Measurements from ENCODE around the gene AKR7A3. TPM values are rescaled to one million over a fixed set of nuclear protein-coding genes. Genes with fewer than 3 reads are reported as not detected.

AKR7A3 gene
- total and polyA plus RNA-seq, 2 of the 4 experiments (the other 2 are of a cell fraction) = 0.18 to 0.62 TPM

DNA sequence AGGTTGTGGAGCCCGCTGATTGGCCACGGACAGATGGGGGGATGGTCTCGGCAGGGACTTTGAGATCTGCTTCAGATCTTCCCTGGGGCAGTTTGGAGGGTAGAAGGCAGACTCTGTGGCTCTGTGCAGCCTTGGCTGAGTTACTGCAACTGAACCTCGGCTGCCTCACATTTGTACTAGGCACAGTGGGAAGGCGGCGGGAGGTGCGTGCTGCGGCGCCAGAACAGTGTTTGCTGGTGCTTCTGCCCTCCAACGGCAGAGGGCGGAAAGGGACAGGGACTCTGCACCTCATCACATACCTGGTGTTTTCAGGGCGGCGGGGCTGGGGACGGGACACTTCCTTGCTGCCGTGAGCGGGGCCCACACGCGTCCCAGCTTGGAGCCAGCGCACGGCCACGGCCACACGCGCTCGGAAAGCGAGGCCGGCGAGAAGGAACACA is 49.8 kb upstream of the AKR7A3 start:
- POLR2A ChIA-PET (ENCODE audit: unreplicated experiment) = no interaction called here
- no TSS peak for BruUV-seq (replicated peaks)

More for the DNA sequence above, 49.8 kb upstream of the AKR7A3 start:
- Histone ChIP-seq H3K4me3 (ENCODE audit: insufficient read depth, low read depth, low read length) (no peak overlapping the region), H3K4me1 (ENCODE audit: control insufficient read depth, insufficient read depth, low read length) (no peaks in the 10 kb centered on the region), H2AK5ac (ENCODE audit: low read depth, low read length) (no peak overlapping the region), H2AFZ (replicated peaks; ENCODE audit: low read length, poor library complexity) (peak overlapping the region; percentile 24), H2BK15ac (ENCODE audit: low read depth, low read length) (no peak overlapping the region), H3K9me1 (ENCODE audit: insufficient read depth, low read length) (peaks cover 14% of the 10 kb centered on the region), H4K20me1 (ENCODE audit: insufficient read depth, low read length) (peaks cover 21% of the 10 kb centered on the region; the same call in 1 of the 2 replicates), H4K5ac (ENCODE audit: low read depth, low read length) (no peak overlapping the region), H2BK120ac (ENCODE audit: low read depth, low read length) (no peak overlapping the region), H2BK5ac (ENCODE audit: low read depth, low read length, poor library complexity, severe bottlenecking) (no peak overlapping the region), H4K8ac (ENCODE audit: low read depth in 2 of 2, low read length in 2 of 2) (no peak overlapping the region), H3K23ac (ENCODE audit: low read depth, low read length) (no peak overlapping the region), H3K4ac (ENCODE audit: low read depth, low read length) (no peak overlapping the region), H2AK9ac (replicated peaks; ENCODE audit: low read depth, low read length, poor library complexity) (no peak overlapping the region), H3K79me1 (ENCODE audit: low read depth in 1 of 2, low read length in 2 of 2) (peaks cover 7 to 20% of the 10 kb centered on the region in 2 experiments), H3K36me3 (ENCODE audit: control insufficient read depth, insufficient read depth, low read length) (peaks cover 48% of the 10 kb centered on the region), H3K56ac (ENCODE audit: extremely low read depth, insufficient read depth, low read length) (no peak overlapping the region), H3K4me2 (ENCODE audit: low read depth, low read length) (no peak overlapping the region), H3K27ac (ENCODE audit: insufficient read depth, low read length) (no peak overlapping the region), H3K9ac (ENCODE audit: low read depth, low read length) (no peak overlapping the region), H3K27me3 (ENCODE audit: control insufficient read depth, insufficient read depth, low read length) (no peaks in the 10 kb centered on the region), H2BK20ac (ENCODE audit: low read depth, low read length) (no peak overlapping the region), H3K18ac (ENCODE audit: low read depth, low read length) (no peak overlapping the region), H4K91ac (ENCODE audit: insufficient read depth, low read depth, low read length) (no peak overlapping the region), H3K14ac (replicated peaks; ENCODE audit: low read depth, low read length) (no peak overlapping the region), H3K9me3 (ENCODE audit: control insufficient read depth, insufficient read depth, low read length) (no peaks in the 10 kb centered on the region)
- no peak for TF ChIP-seq NFE2L2 (IDR thresholded peaks at IDR 0.05; ENCODE audit: low read depth, low read length)
- no peak for TF ChIP-seq SMC3 (IDR thresholded peaks at IDR 0.05; ENCODE audit: low read depth, low read length)
- TF ChIP-seq, protein P1, sequence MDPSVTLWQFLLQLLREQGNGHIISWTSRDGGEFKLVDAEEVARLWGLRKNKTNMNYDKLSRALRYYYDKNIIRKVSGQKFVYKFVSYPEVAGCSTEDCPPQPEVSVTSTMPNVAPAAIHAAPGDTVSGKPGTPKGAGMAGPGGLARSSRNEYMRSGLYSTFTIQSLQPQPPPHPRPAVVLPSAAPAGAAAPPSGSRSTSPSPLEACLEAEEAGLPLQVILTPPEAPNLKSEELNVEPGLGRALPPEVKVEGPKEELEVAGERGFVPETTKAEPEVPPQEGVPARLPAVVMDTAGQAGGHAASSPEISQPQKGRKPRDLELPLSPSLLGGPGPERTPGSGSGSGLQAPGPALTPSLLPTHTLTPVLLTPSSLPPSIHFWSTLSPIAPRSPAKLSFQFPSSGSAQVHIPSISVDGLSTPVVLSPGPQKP (IDR thresholded peaks at IDR 0.05; ENCODE audit: borderline replicate concordance, low read depth, low read length) = no peak
- TF ChIP-seq, protein P2, sequence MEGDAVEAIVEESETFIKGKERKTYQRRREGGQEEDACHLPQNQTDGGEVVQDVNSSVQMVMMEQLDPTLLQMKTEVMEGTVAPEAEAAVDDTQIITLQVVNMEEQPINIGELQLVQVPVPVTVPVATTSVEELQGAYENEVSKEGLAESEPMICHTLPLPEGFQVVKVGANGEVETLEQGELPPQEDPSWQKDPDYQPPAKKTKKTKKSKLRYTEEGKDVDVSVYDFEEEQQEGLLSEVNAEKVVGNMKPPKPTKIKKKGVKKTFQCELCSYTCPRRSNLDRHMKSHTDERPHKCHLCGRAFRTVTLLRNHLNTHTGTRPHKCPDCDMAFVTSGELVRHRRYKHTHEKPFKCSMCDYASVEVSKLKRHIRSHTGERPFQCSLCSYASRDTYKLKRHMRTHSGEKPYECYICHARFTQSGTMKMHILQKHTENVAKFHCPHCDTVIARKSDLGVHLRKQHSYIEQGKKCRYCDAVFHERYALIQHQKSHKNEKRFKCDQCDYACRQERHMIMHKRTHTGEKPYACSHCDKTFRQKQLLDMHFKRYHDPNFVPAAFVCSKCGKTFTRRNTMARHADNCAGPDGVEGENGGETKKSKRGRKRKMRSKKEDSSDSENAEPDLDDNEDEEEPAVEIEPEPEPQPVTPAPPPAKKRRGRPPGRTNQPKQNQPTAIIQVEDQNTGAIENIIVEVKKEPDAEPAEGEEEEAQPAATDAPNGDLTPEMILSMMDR (conservative IDR thresholded peaks at IDR 0.05; ENCODE audit: low read depth, low read length) = no peak
- no peak for TF ChIP-seq MXI1 (IDR thresholded peaks at IDR 0.05; ENCODE audit: borderline replicate concordance, low read depth, low read length)
- no peak for TF ChIP-seq FOS (IDR thresholded peaks at IDR 0.05; ENCODE audit: low read depth, low read length)
- no peak for TF ChIP-seq MAFK (IDR thresholded peaks at IDR 0.05; ENCODE audit: low read depth, low read length)
- TF ChIP-seq BHLHE40 (IDR thresholded peaks at IDR 0.05; ENCODE audit: low read depth, low read length) = no peak
- no peak for TF ChIP-seq CEBPB (IDR thresholded peaks at IDR 0.05; ENCODE audit: low read depth, low read length)
- no peak for TF ChIP-seq RAD21 (IDR thresholded peaks at IDR 0.05; ENCODE audit: low read length)
- TF ChIP-seq RFX5 (IDR thresholded peaks at IDR 0.05; ENCODE audit: low read depth, low read length) = no peak
- no peak for TF ChIP-seq RCOR1 (IDR thresholded peaks at IDR 0.05; ENCODE audit: insufficient replicate concordance, low read length)
- TF ChIP-seq CHD1 (IDR thresholded peaks at IDR 0.05; ENCODE audit: low read depth, low read length) = no peak
- no peak for TF ChIP-seq MAZ (IDR thresholded peaks at IDR 0.05; ENCODE audit: borderline replicate concordance, low read depth, low read length)
- no peak for TF ChIP-seq POLR2A (IDR thresholded peaks at IDR 0.05; ENCODE audit: low read depth, low read length)
- TF ChIP-seq, protein P3, sequence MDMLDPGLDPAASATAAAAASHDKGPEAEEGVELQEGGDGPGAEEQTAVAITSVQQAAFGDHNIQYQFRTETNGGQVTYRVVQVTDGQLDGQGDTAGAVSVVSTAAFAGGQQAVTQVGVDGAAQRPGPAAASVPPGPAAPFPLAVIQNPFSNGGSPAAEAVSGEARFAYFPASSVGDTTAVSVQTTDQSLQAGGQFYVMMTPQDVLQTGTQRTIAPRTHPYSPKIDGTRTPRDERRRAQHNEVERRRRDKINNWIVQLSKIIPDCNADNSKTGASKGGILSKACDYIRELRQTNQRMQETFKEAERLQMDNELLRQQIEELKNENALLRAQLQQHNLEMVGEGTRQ (IDR thresholded peaks at IDR 0.05; ENCODE audit: low read depth, low read length) = no peak
- DNase-seq (no peak), ATAC-seq (ENCODE audit: low read depth) (no peak)
- CTCF ChIA-PET = interaction anchor here (0.6 kb wide), 1 partner anchor 10 kb away, joined by 6 read pairs; no protein-coding TSS in a partner anchor
- dilution Hi-C loops (cut with HindIII; ENCODE audit: low sequenced_read_pairs, unreplicated experiment) (no loop called here), intact Hi-C loops (cut with micrococcal nuclease) (no loop called here), in situ Hi-C loops (cut with MboI; ENCODE audit: low sequenced_read_pairs) (no loop called here)
- WGBS, 2 experiments (ENCODE audit: extremely low coverage in 2 of 2, insufficient read length in 1 of 2) = 76% methylated on average over 9 of the region's 27 CpGs; no CpG with 5 or more reads in 1 of the 2 experiments

All from IMR-90 (cell line).